Measurements from ENCODE around the gene MRPL52.

DNA sequence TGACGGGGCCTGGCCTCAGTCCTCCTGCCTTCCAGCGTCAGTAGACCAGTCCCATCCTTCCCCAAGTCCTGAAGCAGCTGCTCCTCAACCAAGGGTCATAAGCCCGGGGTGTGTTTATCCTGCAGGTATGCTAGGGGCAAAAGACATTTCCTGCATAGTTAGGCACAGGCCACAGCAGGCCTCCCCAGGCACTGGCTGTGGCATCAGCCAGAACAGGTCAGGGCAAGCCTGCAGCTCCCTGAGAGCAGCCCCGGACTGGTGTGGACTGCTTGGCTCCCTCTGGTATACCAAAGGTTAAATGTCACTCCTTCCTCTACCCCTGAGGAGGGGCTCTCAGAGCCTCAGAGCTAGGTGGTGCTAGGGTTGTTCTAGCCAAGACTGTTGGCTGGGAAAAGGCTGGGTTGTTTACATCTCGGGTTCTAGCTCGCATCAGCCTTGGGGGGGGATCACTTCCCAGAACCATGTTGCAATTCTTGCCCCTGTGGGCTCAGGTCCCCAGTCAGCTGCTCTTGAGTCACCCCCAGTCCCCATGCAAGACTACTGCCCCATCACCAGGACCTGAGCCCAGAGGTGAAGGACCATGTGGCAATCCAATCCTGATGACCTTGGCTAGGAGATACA lies 9.6 kb downstream of the MRPL52 start:
- TF ChIP-seq ZNF274 (IDR thresholded peaks at IDR 0.05; ENCODE audit: low read depth, low read length) (no peak), SUZ12 (IDR thresholded peaks at IDR 0.05; ENCODE audit: extremely low read depth, insufficient read depth, insufficient read length) (no peak), YY1 (IDR thresholded peaks at IDR 0.05; ENCODE audit: insufficient read depth, insufficient read length) (no peak)
